GM12878 (cell line): ENCODE data around the gene LARP6. TPM values are rescaled to one million over a fixed set of nuclear protein-coding genes. Genes with fewer than 3 reads are reported as not detected.

ENCODE experiments used
- ATF2 ChIP-seq: IDR thresholded peaks from 2 replicates; pipeline ENCODE4 v1.6.1; 2012; ENCODE audit warnings: low read length, inconsistent platforms
- CBFB ChIP-seq: IDR thresholded peaks from 2 replicates; pipeline ENCODE4 v1.6.1; 2016; ENCODE audit warnings: antibody characterized with exemption, low read depth
- CHD2 ChIP-seq: IDR thresholded peaks from 2 replicates; pipeline ENCODE4 v1.6.1; 2011; ENCODE audit warnings: low read depth, low read length, improper control_type of control experiment, borderline replicate concordance
- EP300 ChIP-seq, 2 experiments: fragments of 150-350 bp in 1 of 2; IDR thresholded peaks; 2 replicates each; pipeline ENCODE4 v1.6.1; 2011 to 2012; ENCODE audit warnings: low read depth in 2 of 2, low read length in 2 of 2, borderline replicate concordance in 1 of 2, improper control_type of control experiment in 1 of 2, inconsistent platforms in 1 of 2; ENCODE audit not compliant: control insufficient read depth in 1 of 2
- PKNOX1 ChIP-seq: fragments of 450-650 bp; IDR thresholded peaks from 2 replicates; pipeline ENCODE4 v1.6.1; 2016; ENCODE audit warnings: mild to moderate bottlenecking
- RUNX3 ChIP-seq: IDR thresholded peaks from 2 replicates; pipeline ENCODE4 v1.6.1; 2012; ENCODE audit warnings: low read length, inconsistent platforms
- ZBTB4 ChIP-seq: fragments of 450-650 bp; formaldehyde crosslinking; IDR thresholded peaks from 2 replicates; pipeline ENCODE4 v1.4.0; 2022; ENCODE audit warnings: mild to moderate bottlenecking, moderate library complexity
- polyA plus RNA-seq, 11 experiments: library from polyadenylated mRNA; depleted of rRNA in 4 of 11; unstranded in 6 of 11; stranded (reverse) in 5 of 11; fragments of >200 nt; fragmentation: Nextera tagmentation in 4 of 11; fragmentation: Illumina TruSeq in 1 of 11; extraction: Ambion mirVana in 4 of 11; extraction: Trizol in 1 of 11; gene quantifications; 1 replicate in 1 of 11; 2 replicates in 10 of 11; pipeline versions ENCODE4 v1.2.1 to v1.2.3, GENCODE V29; 2011 to 2016; ENCODE audit warnings: inconsistent platforms in 2 of 11, missing spikeins in 2 of 11, low read depth in 1 of 11
- total RNA-seq, 4 experiments: library from RNA; depleted of rRNA in 3 of 4; stranded (reverse); fragments of >200 nt in 3 of 4; fragmentation: Illumina TruSeq in 1 of 4; extraction: Trizol in 1 of 4; gene quantifications; 2 replicates each; pipeline versions ENCODE4 v1.2.1 to v1.2.3, GENCODE V29; 2013 to 2021
- TF ChIP-seq, protein P1 (sequence below): fragments of 450-650 bp; formaldehyde crosslinking; IDR thresholded peaks from 2 replicates; pipeline ENCODE4 v1.5.0; 2022; ENCODE audit warnings: mild to moderate bottlenecking, missing genetic modification characterization
- TF ChIP-seq, protein P2 (sequence below): fragments of 450-650 bp; IDR thresholded peaks from 2 replicates; pipeline ENCODE4 v1.6.1; 2017; ENCODE audit warnings: antibody characterized with exemption, mild to moderate bottlenecking, moderate library complexity

Gene LARP6
- total and polyA plus RNA-seq, 10 of the 15 experiments (the other 5 are each of a cell fraction or from before 2014, with no cell fraction given), result 0.74 to 14.6 (median 3.9) TPM

DNA sequence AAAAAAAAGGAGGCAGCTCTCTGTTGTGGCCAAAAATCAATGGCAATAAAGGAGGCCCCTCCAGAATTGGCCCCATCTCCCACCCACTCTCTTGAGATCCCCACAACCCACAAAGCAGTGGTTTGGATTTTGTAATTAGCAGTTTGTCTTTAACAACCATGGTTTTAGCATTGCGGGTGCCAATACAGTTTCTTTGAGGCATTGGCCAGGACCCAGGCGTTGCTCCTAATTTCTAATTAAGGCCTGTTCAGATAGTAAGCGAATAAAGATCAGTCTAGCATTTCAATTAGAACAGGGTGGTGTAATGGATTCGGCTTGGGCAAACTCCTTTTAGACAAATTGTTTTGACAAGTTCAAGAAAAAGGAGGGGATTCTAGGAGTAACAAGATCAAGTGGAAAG, 67.0 kb downstream of the LARP6 start (continued):
- TF ChIP-seq PKNOX1, result no peak
- TF ChIP-seq RUNX3, result no peak
- TF ChIP-seq ATF2, result no peak
- TF ChIP-seq ZBTB4, result no peak
- no peak for TF ChIP-seq CBFB
- TF ChIP-seq, protein P1, sequence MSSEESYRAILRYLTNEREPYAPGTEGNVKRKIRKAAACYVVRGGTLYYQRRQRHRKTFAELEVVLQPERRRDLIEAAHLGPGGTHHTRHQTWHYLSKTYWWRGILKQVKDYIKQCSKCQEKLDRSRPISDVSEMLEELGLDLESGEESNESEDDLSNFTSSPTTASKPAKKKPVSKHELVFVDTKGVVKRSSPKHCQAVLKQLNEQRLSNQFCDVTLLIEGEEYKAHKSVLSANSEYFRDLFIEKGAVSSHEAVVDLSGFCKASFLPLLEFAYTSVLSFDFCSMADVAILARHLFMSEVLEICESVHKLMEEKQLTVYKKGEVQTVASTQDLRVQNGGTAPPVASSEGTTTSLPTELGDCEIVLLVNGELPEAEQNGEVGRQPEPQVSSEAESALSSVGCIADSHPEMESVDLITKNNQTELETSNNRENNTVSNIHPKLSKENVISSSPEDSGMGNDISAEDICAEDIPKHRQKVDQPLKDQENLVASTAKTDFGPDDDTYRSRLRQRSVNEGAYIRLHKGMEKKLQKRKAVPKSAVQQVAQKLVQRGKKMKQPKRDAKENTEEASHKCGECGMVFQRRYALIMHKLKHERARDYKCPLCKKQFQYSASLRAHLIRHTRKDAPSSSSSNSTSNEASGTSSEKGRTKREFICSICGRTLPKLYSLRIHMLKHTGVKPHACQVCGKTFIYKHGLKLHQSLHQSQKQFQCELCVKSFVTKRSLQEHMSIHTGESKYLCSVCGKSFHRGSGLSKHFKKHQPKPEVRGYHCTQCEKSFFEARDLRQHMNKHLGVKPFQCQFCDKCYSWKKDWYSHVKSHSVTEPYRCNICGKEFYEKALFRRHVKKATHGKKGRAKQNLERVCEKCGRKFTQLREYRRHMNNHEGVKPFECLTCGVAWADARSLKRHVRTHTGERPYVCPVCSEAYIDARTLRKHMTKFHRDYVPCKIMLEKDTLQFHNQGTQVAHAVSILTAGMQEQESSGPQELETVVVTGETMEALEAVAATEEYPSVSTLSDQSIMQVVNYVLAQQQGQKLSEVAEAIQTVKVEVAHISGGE, result no peak
- TF ChIP-seq, protein P2, sequence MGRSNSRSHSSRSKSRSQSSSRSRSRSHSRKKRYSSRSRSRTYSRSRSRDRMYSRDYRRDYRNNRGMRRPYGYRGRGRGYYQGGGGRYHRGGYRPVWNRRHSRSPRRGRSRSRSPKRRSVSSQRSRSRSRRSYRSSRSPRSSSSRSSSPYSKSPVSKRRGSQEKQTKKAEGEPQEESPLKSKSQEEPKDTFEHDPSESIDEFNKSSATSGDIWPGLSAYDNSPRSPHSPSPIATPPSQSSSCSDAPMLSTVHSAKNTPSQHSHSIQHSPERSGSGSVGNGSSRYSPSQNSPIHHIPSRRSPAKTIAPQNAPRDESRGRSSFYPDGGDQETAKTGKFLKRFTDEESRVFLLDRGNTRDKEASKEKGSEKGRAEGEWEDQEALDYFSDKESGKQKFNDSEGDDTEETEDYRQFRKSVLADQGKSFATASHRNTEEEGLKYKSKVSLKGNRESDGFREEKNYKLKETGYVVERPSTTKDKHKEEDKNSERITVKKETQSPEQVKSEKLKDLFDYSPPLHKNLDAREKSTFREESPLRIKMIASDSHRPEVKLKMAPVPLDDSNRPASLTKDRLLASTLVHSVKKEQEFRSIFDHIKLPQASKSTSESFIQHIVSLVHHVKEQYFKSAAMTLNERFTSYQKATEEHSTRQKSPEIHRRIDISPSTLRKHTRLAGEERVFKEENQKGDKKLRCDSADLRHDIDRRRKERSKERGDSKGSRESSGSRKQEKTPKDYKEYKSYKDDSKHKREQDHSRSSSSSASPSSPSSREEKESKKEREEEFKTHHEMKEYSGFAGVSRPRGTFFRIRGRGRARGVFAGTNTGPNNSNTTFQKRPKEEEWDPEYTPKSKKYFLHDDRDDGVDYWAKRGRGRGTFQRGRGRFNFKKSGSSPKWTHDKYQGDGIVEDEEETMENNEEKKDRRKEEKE, result no peak
- no peak for TF ChIP-seq EP300 (IDR thresholded peaks at IDR 0.05; ENCODE audit: borderline replicate concordance in 1 of 2, control insufficient read depth in 1 of 2, low read depth in 2 of 2, low read length in 2 of 2)
- no peak for TF ChIP-seq CHD2
